Erythroblast (primary cell): ENCODE results near the gene SNPH.

Source experiments
- GATA1 ChIP-seq: IDR thresholded peaks from 2 replicates; pipeline ENCODE4 v1.6.1; 2011; ENCODE audit warnings: low read depth, mild to moderate bottlenecking, control low read depth, low read length, moderate library complexity
- POLR2A ChIP-seq: IDR thresholded peaks from 2 replicates; pipeline ENCODE4 v1.6.1; 2011; ENCODE audit warnings: mild to moderate bottlenecking, low read length

- TF ChIP-seq POLR2A: no peak
- no peak for TF ChIP-seq GATA1
These were observed 26.5 kb downstream of the SNPH start for GRCh38 chr20:1292620-1293019.
